HG02798 (cell line): Measurements from ENCODE around the gene ATG10.

Source experiments
- ATAC-seq: cut with Tn5 transposase; IDR thresholded peaks from one replicate; pipeline ENCODE4 v1.9.1; 2021; ENCODE audit warnings: mild to moderate bottlenecking; ENCODE audit not compliant: unreplicated experiment, poor library complexity

ATG10 gene

GRCh38 chr5:82158755-82159413 is 187.1 kb downstream of the ATG10 start:
- ATAC-seq: no peak

DNA sequence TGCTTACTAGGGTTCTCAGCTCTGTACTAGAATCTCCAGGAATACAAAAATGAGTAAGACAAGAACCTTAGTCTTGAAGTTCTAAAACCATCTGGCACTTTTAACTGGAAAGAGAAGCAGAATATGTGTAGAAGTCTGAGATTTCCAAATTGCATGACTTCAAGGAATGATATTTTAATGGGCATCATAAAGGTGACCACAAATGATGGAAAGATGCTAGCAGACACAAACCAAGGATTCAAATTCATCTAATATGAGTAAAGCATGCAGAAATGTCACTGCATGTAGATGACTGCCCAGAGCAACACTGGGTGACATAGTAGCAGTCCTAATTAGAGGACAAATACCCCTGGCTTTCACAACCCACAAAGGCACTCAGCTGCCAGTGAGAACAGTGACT is 189.1 kb downstream of the ATG10 start:
- ATAC-seq: no peak

DNA sequence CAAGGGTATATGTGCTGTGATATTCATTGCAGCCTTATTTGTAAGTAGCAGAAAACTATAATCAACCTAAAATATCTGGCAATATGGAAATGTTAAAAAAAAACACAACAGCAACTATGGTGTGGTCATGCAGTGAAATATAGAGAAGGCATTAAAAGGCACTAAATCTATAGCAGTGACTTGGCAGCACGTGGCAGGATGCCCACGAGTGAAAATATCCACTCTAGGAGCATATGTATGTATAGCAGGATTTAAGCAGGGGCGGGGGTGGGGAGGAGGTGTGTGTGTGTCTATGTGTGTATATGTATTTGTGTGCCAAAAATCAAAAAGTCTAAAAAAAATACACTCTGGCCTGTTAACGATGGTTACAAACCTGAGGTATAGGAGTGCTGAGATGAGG is 190.8 kb downstream of the ATG10 start:
- no peak for ATAC-seq

DNA sequence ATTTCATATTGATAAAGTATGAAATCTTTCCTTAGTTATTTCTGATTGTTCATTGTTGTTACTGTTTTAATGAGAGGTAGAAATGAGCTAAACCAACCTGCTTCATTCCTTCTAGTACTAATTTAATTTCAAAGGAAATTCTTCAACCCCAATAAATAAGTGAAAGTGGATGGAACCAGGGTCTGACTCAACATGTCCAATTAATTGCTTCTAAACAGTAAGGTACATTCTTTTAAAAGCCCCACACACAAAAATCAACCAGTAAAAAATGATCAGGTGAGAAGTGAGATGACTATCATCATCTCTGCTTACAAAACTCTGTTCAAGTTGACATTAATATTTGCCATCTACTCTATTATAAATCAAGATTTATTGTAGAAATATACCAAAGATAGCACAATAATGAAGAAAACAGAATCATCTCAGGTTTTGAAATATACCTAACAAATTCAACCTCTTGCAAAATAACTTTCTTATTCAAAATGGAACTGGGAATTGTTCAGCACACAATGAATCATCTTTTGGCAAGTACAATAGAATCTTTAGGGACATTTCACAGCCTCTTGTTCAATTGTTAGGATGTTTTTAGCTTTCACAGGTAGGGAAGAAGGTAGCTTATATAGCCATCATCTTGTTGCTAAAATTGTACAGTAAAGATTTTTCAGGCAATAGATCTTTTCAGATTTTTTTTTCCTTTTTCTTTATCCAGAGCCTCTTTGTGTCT is 191.8 kb downstream of the ATG10 start:
- no peak for ATAC-seq

- no peak for ATAC-seq
These were observed 192.6 kb downstream of the ATG10 start for GRCh38 chr5:82164176-82164976.

GRCh38 chr5:82164977-82165713 is 193.3 kb downstream of the ATG10 start:
- ATAC-seq: no peak

GRCh38 chr5:82165740-82166530 is 194.1 kb downstream of the ATG10 start:
- peak; percentile 93 for ATAC-seq

DNA sequence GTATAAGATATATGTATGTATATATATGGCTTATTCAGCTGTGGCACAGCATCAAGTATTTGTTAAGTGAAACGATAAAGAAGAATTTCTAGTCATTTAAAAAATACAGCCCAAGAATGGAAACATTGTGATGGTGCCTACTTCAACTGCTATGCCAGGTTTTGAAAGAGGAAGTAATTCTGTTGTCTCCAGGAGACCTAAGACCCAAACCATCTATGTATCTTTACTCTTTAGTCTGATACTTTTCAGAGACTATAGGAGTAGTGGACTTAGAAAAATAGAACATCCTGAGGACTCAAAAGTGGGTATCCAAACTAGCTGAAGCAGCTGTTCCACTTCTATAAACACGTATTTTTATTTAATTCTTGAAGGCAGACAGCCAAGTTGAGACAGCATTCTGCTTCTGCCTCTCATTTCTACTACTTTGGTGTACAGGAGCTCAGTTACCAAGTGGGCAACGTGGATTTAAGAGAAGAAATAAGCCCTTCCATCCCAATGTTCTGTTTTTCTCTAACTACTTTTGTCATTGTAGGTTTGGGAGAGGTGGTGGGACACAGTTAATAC is 195.6 kb downstream of the ATG10 start:
- ATAC-seq: no peak

DNA sequence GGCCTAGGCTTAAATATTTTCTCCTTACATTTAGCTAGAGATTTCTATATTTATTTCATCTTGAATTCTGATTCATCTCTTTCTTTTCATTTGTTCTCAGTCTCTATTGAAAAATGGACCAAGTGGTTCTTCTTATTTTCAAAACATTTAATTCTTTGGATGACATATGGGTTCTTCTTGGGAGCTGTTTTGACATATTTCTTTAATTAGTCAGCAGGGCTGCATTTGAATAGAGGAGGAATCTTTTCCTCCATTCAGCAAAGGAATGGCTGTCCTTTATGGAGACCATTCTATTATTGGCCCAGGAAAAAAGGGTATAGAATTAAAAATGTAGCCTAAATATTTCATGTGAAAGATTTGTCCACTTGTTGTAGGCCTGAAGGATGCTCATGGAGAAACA is 196.5 kb downstream of the ATG10 start:
- ATAC-seq: no peak

DNA sequence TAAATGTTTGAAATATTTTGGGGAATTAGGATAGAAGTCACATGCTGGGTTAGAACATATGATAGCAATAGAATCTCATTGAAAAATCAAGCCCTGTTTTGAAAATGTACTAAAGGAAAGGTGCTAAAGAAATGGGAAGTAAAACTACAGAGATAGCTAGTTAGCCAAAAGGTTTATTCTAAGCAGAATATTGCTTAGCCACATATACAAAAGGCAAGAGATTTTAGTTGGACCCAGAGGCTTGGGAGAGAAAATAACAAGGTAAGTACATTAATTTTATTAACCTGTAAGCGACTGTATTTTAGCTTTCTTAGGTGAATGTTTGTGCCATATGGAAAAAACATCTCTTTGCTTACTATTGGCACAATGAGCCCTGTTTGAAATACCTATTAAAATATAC is 198.1 kb downstream of the ATG10 start:
- ATAC-seq: no peak

- peak; percentile 99 for ATAC-seq
These were observed 202.5 kb downstream of the ATG10 start for GRCh38 chr5:82174128-82174918.

DNA sequence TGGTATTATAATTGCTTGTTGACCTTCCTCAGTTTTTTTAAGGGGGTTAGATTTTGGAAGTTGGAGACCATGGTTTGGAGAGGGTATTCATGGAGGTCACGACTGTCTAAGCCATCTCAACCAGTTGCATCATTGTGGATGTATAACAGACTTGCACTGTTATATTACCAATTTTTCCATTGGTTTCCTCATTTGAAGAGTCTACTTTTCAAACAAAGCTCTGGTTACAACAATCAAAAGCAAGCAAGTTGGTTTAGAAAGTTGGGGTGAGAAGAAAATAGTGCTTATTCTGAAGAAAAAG is 203.0 kb downstream of the ATG10 start:
- no peak for ATAC-seq

GRCh38 chr5:82176115-82176814 is 204.4 kb downstream of the ATG10 start:
- no peak for ATAC-seq

DNA sequence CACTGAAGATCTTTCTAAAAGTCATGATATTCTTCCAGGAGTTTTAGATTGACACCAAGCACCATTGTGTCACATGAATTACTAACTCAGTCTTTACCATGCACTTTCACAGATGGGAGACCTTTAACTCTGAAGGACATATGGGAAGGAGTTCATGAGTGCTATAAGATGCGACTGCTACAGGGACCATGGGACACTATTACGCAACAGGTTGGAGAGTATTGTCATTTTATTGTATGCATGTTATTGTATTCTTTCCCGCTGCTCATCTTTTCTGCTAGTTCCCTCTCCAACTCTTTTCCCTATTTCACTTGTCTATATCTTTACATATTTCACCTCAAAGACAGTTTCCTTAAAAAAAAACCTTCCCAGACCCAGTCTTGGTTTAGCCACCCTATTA is 206.6 kb downstream of the ATG10 start:
- no peak for ATAC-seq

- ATAC-seq: no peak
These were observed 210.8 kb downstream of the ATG10 start for GRCh38 chr5:82182662-82183061.

GRCh38 chr5:82183828-82184227 is 212.0 kb downstream of the ATG10 start:
- ATAC-seq: no peak

GRCh38 chr5:82185851-82186250 is 214.0 kb downstream of the ATG10 start:
- ATAC-seq: no peak

- ATAC-seq: no peak
These were observed 225.7 kb downstream of the ATG10 start for GRCh38 chr5:82197550-82197949.
